Measurements from ENCODE around the gene MACROD2.

MACROD2 gene

DNA sequence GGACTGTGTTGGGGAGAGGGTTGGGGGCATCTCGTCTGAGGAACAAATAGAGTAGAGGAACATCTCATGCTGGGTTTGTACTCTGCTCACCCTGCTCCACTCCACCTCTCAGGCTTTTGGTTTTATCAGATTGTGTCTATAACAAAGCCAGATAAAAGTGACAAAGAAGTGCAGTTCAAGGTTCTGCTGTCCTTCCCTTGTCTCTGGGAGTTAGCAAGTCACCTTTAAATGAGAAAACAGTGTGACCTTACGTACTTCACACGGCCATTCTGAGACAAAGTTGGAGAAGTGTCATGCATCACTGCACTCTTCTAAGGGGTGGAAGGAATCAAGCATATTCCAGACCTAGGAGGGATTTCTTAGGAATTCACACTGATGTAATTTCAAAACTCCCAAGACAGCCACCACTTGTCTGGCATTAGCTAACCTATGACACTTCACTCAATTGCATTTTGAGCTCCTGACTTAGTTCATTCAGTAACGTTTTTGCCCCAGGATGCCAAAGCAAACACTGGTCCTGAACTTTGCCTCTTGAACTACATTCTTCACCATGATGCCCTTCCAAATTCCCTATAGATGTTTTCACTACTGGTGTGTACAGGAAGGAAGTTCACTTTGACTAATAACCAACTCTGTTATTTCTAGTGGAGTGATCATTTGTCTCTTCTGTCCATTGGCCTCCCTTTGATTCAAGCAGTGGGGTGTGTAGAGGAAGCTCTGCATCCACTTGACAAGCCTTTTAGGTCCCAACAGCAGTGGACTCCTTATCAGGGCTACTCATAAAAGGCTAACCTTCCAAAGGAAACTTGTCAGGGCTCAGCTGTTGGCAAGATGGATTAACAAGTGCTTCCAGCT is 989.7 kb downstream of the MACROD2 start:
- TF ChIP-seq RARB (CRISPR knock-in tag; IDR thresholded peaks at IDR 0.05), result no peak
- TF ChIP-seq ARNTL (CRISPR knock-in tag; IDR thresholded peaks at IDR 0.05; ENCODE audit: borderline replicate concordance, low read depth), result no peak
- no peak for TF ChIP-seq ZNF70 (CRISPR knock-in tag; IDR thresholded peaks at IDR 0.05)
- TF ChIP-seq ZNF8 (CRISPR knock-in tag; IDR thresholded peaks at IDR 0.05), result no peak
- TF ChIP-seq, protein P1, sequence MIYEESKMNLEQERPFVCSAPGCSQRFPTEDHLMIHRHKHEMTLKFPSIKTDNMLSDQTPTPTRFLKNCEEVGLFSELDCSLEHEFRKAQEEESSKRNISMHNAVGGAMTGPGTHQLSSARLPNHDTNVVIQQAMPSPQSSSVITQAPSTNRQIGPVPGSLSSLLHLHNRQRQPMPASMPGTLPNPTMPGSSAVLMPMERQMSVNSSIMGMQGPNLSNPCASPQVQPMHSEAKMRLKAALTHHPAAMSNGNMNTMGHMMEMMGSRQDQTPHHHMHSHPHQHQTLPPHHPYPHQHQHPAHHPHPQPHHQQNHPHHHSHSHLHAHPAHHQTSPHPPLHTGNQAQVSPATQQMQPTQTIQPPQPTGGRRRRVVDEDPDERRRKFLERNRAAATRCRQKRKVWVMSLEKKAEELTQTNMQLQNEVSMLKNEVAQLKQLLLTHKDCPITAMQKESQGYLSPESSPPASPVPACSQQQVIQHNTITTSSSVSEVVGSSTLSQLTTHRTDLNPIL (CRISPR knock-in tag; IDR thresholded peaks at IDR 0.05; ENCODE audit: low read depth), result no peak
- no peak for TF ChIP-seq ZC3H10 (CRISPR knock-in tag; IDR thresholded peaks at IDR 0.05)
- no peak for TF ChIP-seq PPARA (CRISPR knock-in tag; IDR thresholded peaks at IDR 0.05; ENCODE audit: borderline replicate concordance)
- no peak for TF ChIP-seq TCF4 (CRISPR knock-in tag; IDR thresholded peaks at IDR 0.05; ENCODE audit: borderline replicate concordance)
- no peak for TF ChIP-seq OSR1 (CRISPR knock-in tag; IDR thresholded peaks at IDR 0.05)
- no peak for TF ChIP-seq ISL1 (CRISPR knock-in tag; IDR thresholded peaks at IDR 0.05)
- no peak for TF ChIP-seq ZFP30 (CRISPR knock-in tag; IDR thresholded peaks at IDR 0.05)
- TF ChIP-seq, protein P2, sequence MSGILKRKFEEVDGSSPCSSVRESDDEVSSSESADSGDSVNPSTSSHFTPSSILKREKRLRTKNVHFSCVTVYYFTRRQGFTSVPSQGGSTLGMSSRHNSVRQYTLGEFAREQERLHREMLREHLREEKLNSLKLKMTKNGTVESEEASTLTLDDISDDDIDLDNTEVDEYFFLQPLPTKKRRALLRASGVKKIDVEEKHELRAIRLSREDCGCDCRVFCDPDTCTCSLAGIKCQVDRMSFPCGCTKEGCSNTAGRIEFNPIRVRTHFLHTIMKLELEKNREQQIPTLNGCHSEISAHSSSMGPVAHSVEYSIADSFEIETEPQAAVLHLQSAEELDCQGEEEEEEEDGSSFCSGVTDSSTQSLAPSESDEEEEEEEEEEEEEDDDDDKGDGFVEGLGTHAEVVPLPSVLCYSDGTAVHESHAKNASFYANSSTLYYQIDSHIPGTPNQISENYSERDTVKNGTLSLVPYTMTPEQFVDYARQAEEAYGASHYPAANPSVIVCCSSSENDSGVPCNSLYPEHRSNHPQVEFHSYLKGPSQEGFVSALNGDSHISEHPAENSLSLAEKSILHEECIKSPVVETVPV (CRISPR knock-in tag; IDR thresholded peaks at IDR 0.05), result no peak
- TF ChIP-seq GLIS3 (CRISPR knock-in tag; IDR thresholded peaks at IDR 0.05), result no peak
- no peak for TF ChIP-seq ESRRG (CRISPR knock-in tag; IDR thresholded peaks at IDR 0.05)
- no peak for TF ChIP-seq BACH2 (CRISPR knock-in tag; IDR thresholded peaks at IDR 0.05; ENCODE audit: borderline replicate concordance)
- TF ChIP-seq, protein P3, sequence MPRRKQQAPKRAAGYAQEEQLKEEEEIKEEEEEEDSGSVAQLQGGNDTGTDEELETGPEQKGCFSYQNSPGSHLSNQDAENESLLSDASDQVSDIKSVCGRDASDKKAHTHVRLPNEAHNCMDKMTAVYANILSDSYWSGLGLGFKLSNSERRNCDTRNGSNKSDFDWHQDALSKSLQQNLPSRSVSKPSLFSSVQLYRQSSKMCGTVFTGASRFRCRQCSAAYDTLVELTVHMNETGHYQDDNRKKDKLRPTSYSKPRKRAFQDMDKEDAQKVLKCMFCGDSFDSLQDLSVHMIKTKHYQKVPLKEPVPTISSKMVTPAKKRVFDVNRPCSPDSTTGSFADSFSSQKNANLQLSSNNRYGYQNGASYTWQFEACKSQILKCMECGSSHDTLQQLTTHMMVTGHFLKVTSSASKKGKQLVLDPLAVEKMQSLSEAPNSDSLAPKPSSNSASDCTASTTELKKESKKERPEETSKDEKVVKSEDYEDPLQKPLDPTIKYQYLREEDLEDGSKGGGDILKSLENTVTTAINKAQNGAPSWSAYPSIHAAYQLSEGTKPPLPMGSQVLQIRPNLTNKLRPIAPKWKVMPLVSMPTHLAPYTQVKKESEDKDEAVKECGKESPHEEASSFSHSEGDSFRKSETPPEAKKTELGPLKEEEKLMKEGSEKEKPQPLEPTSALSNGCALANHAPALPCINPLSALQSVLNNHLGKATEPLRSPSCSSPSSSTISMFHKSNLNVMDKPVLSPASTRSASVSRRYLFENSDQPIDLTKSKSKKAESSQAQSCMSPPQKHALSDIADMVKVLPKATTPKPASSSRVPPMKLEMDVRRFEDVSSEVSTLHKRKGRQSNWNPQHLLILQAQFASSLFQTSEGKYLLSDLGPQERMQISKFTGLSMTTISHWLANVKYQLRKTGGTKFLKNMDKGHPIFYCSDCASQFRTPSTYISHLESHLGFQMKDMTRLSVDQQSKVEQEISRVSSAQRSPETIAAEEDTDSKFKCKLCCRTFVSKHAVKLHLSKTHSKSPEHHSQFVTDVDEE (CRISPR knock-in tag; IDR thresholded peaks at IDR 0.05), result no peak
- TF ChIP-seq, protein P4, sequence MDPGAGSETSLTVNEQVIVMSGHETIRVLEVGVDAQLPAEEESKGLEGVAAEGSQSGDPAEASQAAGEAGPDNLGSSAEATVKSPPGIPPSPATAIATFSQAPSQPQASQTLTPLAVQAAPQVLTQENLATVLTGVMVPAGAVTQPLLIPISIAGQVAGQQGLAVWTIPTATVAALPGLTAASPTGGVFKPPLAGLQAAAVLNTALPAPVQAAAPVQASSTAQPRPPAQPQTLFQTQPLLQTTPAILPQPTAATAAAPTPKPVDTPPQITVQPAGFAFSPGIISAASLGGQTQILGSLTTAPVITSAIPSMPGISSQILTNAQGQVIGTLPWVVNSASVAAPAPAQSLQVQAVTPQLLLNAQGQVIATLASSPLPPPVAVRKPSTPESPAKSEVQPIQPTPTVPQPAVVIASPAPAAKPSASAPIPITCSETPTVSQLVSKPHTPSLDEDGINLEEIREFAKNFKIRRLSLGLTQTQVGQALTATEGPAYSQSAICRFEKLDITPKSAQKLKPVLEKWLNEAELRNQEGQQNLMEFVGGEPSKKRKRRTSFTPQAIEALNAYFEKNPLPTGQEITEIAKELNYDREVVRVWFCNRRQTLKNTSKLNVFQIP (CRISPR knock-in tag; IDR thresholded peaks at IDR 0.05; ENCODE audit: borderline replicate concordance, low read depth), result no peak
- TF ChIP-seq TOX (CRISPR knock-in tag; IDR thresholded peaks at IDR 0.05; ENCODE audit: borderline replicate concordance), result no peak
- no peak for ATAC-seq

DNA sequence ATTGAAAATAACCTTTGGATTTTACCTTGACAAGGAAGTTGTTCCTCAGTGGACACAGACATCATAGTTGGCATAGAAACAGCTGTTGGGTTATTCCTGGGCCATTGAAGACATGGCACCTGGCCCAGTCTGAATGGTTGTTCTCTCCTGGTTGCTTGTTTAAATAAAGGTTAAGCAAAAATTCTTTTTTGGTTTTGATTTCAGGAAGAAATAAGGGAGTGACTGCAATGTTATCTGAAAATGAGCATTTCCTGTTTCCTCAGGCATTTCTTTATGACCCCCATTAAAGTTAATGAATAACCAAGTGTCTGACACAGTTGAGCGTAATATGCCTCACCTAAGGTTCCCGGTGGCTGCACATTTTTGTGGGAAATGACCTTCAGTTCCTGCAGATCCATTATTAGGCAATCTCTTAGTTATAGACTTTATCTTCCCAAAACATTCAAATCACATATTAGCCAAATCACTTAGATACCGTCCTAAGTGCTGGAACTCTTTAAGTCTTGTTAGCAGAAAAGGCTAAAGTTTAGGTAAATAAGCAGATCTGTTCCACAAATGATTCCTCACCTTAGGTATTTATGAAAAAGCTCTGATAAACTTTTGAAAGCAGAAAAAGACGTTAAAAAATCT is 990.8 kb downstream of the MACROD2 start:
- TF ChIP-seq BACH2 (CRISPR knock-in tag; IDR thresholded peaks at IDR 0.05; ENCODE audit: borderline replicate concordance) (no peak), SNAI2 (CRISPR knock-in tag; IDR thresholded peaks at IDR 0.05) (no peak), OSR1 (CRISPR knock-in tag; IDR thresholded peaks at IDR 0.05) (no peak), ZC3H10 (CRISPR knock-in tag; IDR thresholded peaks at IDR 0.05) (no peak), GLIS3 (CRISPR knock-in tag; IDR thresholded peaks at IDR 0.05) (no peak), ZNF565 (CRISPR knock-in tag; conservative IDR thresholded peaks at IDR 0.05; ENCODE audit: low read depth) (no peak), TOX (CRISPR knock-in tag; IDR thresholded peaks at IDR 0.05; ENCODE audit: borderline replicate concordance) (no peak), RARB (CRISPR knock-in tag; IDR thresholded peaks at IDR 0.05) (no peak), ZFP30 (CRISPR knock-in tag; IDR thresholded peaks at IDR 0.05) (no peak)
- TF ChIP-seq, protein P1 (CRISPR knock-in tag; IDR thresholded peaks at IDR 0.05; ENCODE audit: low read depth), result no peak
- TF ChIP-seq, protein P3 (CRISPR knock-in tag; IDR thresholded peaks at IDR 0.05), result no peak
- no peak for ATAC-seq
